Activated CD8-positive, alpha-beta T cell treated with anti-CD3 and anti-CD28 coated beads for 36 hours (primary cell): ENCODE results near the gene FOXN3. TPM values are rescaled to one million over a fixed set of nuclear protein-coding genes. Genes with fewer than 3 reads are reported as not detected.

Experiments used
- ATAC-seq: fragments of 200-7000 bp; cut with Tn5 transposase; one replicate; pipeline ENCODE4 v1.10.0; 2021; ENCODE audit warnings: mild to moderate bottlenecking, moderate library complexity
- CTCF ChIA-PET: fragments of 350-600 bp; sonication (Branson Sonifier 250); formaldehyde crosslinking; loops from one replicate; lab custom pipeline; 2021; ENCODE audit warnings: antibody characterized with exemption; lab: Charles Lee
- POLR2A ChIA-PET: fragments of 350-600 bp; sonication (Branson Sonifier 250); formaldehyde crosslinking; loops from one replicate; lab custom pipeline; 2021; ENCODE audit warnings: antibody characterized with exemption; lab: Charles Lee
- DNase-seq: peaks from one replicate; pipeline ENCODE4 v3.0.0-alpha.2; 2020
- H3K27ac Mint-ChIP-seq: one replicate; pipeline ENCODE4 v1.8.0; 2021; ENCODE audit warnings: mild to moderate bottlenecking, mixed read lengths
- H3K27me3 Mint-ChIP-seq: one replicate; pipeline ENCODE4 v1.8.0; 2021; ENCODE audit warnings: mixed read lengths
- H3K36me3 Mint-ChIP-seq: one replicate; pipeline ENCODE4 v1.8.0; 2021; ENCODE audit warnings: low read depth, mixed read lengths
- H3K4me1 Mint-ChIP-seq: one replicate; pipeline ENCODE4 v1.8.0; 2021; ENCODE audit warnings: low read depth, mixed read lengths
- H3K4me3 Mint-ChIP-seq: one replicate; pipeline ENCODE4 v1.8.0; 2021; ENCODE audit warnings: mild to moderate bottlenecking, moderate library complexity, mixed read lengths
- H3K9me3 Mint-ChIP-seq: one replicate; pipeline ENCODE4 v1.8.0; 2021; ENCODE audit warnings: mixed read lengths
- CTCF ChIP-seq: fragments of 200-600 bp; IDR thresholded peaks from one replicate; pipeline ENCODE4 v1.8.0; 2022; ENCODE audit warnings: antibody characterized with exemption, mild to moderate bottlenecking
- intact Hi-C: fragments of 100-400 bp; cut with micrococcal nuclease; formaldehyde crosslinking; loops from one replicate; pipeline ENCODE4 v1.10.0; 2022
- total RNA-seq, 2 experiments: library from RNA; stranded (reverse); gene quantifications; one replicate each; pipeline ENCODE4 v1.2.3, GENCODE V29; 2021

Gene FOXN3
- total RNA-seq, 2 experiments from 2014 or later = 83.4 to 85.0 TPM

GRCh38 chr14:89249972-89250654, 166.9 kb downstream of the FOXN3 start:
- no peak for DNase-seq
- ChIA-PET CTCF (no interaction called here), POLR2A (no interaction called here)
- ATAC-seq = no peak
- H3K27me3 Mint-ChIP-seq = no peaks in the 10 kb centered on the region
- H3K9me3 Mint-ChIP-seq = peaks cover 11% of the 10 kb centered on the region
- H3K4me3 Mint-ChIP-seq = no peak overlapping the region
- intact Hi-C loops = no loop called here
- peaks cover 53% of the 10 kb centered on the region for H3K36me3 Mint-ChIP-seq
- no peak overlapping the region for H3K27ac Mint-ChIP-seq
- peaks cover 52% of the 10 kb centered on the region for H3K4me1 Mint-ChIP-seq
- no peak for TF ChIP-seq CTCF

GRCh38 chr14:89249065-89249695, 167.9 kb downstream of the FOXN3 start:
- TF ChIP-seq CTCF = no peak
- intact Hi-C loops = no loop called here
- peaks cover 61% of the 10 kb centered on the region for H3K4me1 Mint-ChIP-seq
- H3K4me3 Mint-ChIP-seq = no peak overlapping the region
- peaks cover 11% of the 10 kb centered on the region for H3K9me3 Mint-ChIP-seq
- CTCF ChIA-PET = interaction anchor here (1.0 to 1.2 kb wide), 2 partner anchors 9 to 71 kb away, joined by 3 to 4 read pairs; no protein-coding TSS in a partner anchor
- no peak overlapping the region for H3K27ac Mint-ChIP-seq
- ATAC-seq (no peak), DNase-seq (no peak)
- no peaks in the 10 kb centered on the region for H3K27me3 Mint-ChIP-seq
- peaks cover 51% of the 10 kb centered on the region for H3K36me3 Mint-ChIP-seq
- POLR2A ChIA-PET = no interaction called here

- ATAC-seq (no peak), DNase-seq (no peak)
- intact Hi-C loops = no loop called here
- Mint-ChIP-seq H3K9me3 (peaks cover 11% of the 10 kb centered on the region), H3K4me1 (peaks cover 64% of the 10 kb centered on the region), H3K4me3 (no peak overlapping the region), H3K27ac (no peak overlapping the region), H3K36me3 (peaks cover 45% of the 10 kb centered on the region), H3K27me3 (no peaks in the 10 kb centered on the region)
- ChIA-PET POLR2A (no interaction called here), CTCF (interaction anchor here (1.0 to 1.2 kb wide), 2 partner anchors 10 to 71 kb away, joined by 3 to 4 read pairs; no protein-coding TSS in a partner anchor)
- TF ChIP-seq CTCF = no peak
These were observed 168.5 kb downstream of the FOXN3 start for GRCh38 chr14:89248411-89249064.

- intact Hi-C loops = no loop called here
- Mint-ChIP-seq H3K36me3 (peaks cover 35% of the 10 kb centered on the region), H3K4me3 (no peak overlapping the region), H3K4me1 (peaks cover 63% of the 10 kb centered on the region), H3K27me3 (no peaks in the 10 kb centered on the region), H3K9me3 (peaks cover 11% of the 10 kb centered on the region), H3K27ac (no peak overlapping the region)
- no peak for TF ChIP-seq CTCF
- DNase-seq (no peak), ATAC-seq (no peak)
- ChIA-PET POLR2A (no interaction called here), CTCF (no interaction called here)
These were observed 169.4 kb downstream of the FOXN3 start for GRCh38 chr14:89247457-89248122.
